CMK (cell line): ENCODE measurements around the gene SCYL2.

Source experiments
- DNase-seq: peaks from one replicate; pipeline ENCODE4 v3.0.0-alpha.2; 2010; ENCODE audit warnings: low read depth

The SCYL2 gene

DNA sequence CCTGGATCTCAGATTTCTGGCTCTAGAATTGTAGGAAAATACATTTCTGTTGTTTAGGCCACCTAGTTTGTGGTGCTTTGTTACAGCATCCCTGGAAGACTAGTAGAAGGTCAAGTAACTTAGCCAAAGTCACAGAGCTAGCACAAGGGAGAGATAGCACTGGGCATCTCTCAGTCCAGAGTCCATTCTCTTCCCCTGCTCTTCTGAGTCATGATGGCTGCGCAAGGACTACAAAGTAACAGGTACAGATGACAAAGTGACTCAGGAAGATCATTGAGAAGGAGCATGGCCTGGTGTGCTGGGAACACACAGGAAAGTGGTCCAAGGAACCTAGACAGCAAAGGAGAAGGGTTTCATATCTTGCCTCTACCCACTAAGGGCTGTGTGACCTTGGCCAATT lies 109.2 kb downstream of the SCYL2 start:
- DNase-seq, result no peak

DNA sequence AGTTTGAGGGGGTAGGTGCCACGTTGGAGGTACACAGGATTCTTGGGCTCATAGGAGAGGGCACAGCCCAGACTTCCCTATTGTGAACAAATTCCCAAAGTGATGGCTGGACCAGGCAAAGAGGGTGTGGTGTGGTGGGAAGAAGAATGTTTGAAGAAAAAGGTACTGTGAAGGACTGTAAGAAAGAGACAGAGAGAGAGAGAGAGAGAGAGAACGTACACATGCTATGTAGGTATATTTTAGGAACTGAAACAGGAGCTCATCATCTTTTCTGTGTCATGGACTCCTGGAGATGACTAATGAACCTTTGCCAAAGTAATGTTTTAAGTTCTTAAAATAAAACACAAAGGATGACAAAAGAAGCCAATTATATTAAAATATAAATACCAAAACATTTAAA lies 114.4 kb downstream of the SCYL2 start:
- no peak for DNase-seq

- no peak for DNase-seq
Measured at GRCh38 chr12:100382338-100382737, 115.4 kb downstream of the SCYL2 start.

DNA sequence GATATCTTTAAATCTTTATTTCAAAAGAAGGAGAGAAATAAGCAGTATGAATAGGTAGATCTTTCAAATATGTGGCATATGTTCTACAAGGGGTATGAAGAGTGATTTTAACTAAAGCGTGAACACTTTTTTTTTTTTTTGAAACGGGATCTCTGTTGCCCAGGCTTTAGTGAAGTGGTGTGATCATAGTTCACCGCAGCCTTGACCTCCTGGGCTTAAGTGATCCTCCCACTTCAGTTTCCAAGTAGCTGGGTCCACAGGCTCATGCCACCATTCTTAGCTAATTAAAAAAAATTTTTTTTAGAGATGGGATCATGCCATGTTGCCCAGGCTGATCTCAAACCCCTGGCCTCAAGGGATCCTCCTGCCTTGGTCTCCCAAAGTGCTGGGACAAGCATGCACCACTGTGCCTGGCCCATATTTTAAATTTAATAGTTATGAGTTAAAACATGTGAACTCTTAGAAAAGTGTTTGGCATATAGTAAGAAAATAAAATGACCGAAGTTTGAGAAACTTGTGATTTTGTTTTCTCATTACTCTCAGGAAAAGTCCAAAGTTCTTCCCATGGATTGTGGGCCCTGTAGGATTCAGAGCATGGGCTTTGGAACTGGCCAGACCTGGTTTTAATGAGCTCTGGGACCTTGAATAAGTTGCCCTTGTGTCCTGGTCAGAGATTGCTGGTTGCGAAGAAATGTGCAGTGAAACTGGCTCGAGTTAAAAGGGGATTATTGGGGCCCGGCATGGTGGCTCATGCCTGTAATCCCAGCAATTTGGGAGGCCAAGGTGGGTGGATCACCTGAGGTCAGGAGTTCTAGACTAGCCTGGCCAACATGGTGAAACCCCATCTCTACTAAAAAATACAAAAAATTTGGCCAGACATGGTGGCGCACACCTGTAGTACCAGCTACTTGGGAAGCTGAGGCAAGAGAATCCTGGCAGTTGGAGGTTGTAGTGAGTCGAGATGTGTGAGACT lies 116.9 kb downstream of the SCYL2 start:
- no peak for DNase-seq

GRCh38 chr12:100384559-100384935 lies 117.6 kb downstream of the SCYL2 start:
- no peak for DNase-seq

DNA sequence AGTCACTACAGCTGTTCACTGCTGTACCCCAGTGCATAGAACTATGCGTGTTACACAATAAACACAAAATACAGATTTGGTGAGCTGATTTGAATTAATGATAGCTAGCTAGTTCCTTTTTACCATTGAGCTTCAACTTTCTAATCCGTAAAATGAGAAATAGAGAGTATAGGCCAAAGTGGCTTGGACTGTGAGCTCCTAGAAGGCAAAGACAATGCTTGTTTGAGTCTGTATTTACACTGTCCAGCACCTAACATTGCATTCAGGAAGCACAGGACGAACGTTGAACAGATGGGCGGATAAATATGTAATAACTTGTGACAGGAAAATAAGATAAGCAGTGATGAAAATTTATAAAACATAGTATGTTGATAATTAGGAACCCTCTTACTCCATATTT lies 121.4 kb downstream of the SCYL2 start:
- DNase-seq, result no peak
